Neural progenitor cell (in vitro differentiated cells): ENCODE results near the gene C12orf42.

ENCODE experiments used
- EZH2 ChIP-seq: fragments of 200-600 bp; sonication (generic); IDR thresholded peaks from 2 replicates; pipeline ENCODE4 v1.6.1; 2017; ENCODE audit warnings: antibody characterized with exemption, mild to moderate bottlenecking, moderate library complexity
- EZH2phosphoT487 ChIP-seq: fragments of 200-600 bp; sonication (generic); IDR thresholded peaks from 2 replicates; pipeline ENCODE4 v1.6.1; 2017; ENCODE audit warnings: antibody characterized with exemption
- TF ChIP-seq, protein P1 (sequence below): fragments of 200-600 bp; sonication (generic); IDR thresholded peaks from 2 replicates; pipeline ENCODE4 v1.5.1; 2017; ENCODE audit warnings: antibody characterized with exemption, mild to moderate bottlenecking

DNA sequence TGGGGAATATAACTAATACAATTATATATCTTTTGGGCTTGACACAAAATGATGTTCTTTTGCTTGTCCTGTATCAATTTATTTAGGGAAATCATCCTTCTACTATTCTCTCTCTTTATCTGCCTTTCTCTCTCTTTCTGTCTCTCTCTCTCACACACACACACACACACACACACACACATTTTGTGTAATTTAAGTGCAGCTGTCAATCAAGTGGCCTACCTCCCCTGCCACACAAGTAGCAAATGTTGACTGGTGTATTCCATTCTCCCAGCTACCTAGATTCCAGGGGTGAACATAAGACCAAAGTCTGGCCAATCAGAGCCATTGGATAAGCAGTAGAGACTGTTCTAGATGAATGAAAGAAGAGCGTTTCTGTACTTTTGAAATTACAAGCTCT, 127.6 kb downstream of the C12orf42 start:
- TF ChIP-seq, protein P1, sequence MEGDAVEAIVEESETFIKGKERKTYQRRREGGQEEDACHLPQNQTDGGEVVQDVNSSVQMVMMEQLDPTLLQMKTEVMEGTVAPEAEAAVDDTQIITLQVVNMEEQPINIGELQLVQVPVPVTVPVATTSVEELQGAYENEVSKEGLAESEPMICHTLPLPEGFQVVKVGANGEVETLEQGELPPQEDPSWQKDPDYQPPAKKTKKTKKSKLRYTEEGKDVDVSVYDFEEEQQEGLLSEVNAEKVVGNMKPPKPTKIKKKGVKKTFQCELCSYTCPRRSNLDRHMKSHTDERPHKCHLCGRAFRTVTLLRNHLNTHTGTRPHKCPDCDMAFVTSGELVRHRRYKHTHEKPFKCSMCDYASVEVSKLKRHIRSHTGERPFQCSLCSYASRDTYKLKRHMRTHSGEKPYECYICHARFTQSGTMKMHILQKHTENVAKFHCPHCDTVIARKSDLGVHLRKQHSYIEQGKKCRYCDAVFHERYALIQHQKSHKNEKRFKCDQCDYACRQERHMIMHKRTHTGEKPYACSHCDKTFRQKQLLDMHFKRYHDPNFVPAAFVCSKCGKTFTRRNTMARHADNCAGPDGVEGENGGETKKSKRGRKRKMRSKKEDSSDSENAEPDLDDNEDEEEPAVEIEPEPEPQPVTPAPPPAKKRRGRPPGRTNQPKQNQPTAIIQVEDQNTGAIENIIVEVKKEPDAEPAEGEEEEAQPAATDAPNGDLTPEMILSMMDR: no peak
- no peak for TF ChIP-seq EZH2
- TF ChIP-seq EZH2phosphoT487: no peak
